ENCODE measurements around the gene BAZ1B. TPM values are rescaled to one million over a fixed set of nuclear protein-coding genes. Genes with fewer than 3 reads are reported as not detected.

The BAZ1B gene
- total RNA-seq, 1 experiment from 2014 or later = 66.3 TPM

GRCh38 chr7:73570977-73571376 is 48.9 kb upstream of the BAZ1B start (continued):
- TF ChIP-seq E2F4 (CRISPR knock-in tag; IDR thresholded peaks at IDR 0.05; ENCODE audit: borderline replicate concordance, low read depth) (no peak), CDX4 (CRISPR knock-in tag; IDR thresholded peaks at IDR 0.05; ENCODE audit: borderline replicate concordance) (no peak), ATF1 (CRISPR knock-in tag; IDR thresholded peaks at IDR 0.05) (no peak), ZNF671 (CRISPR knock-in tag; IDR thresholded peaks at IDR 0.05) (no peak), ESRRA (CRISPR knock-in tag; IDR thresholded peaks at IDR 0.05; ENCODE audit: borderline replicate concordance) (no peak)

- Mint-ChIP-seq H3K4me3 (no peak overlapping the region), H3K27me3 (ENCODE audit: low read depth) (no peaks in the 10 kb centered on the region), H3K36me3 (peaks cover 48% of the 10 kb centered on the region), H3K9me3 (no peaks in the 10 kb centered on the region), H3K4me1 (no peaks in the 10 kb centered on the region), H3K27ac (no peak overlapping the region)
- TF ChIP-seq FOXK1 (CRISPR knock-in tag; IDR thresholded peaks at IDR 0.05) = no peak
- no peak for TF ChIP-seq ZNF281 (CRISPR knock-in tag; IDR thresholded peaks at IDR 0.05)
- TF ChIP-seq CDX4 (CRISPR knock-in tag; IDR thresholded peaks at IDR 0.05; ENCODE audit: borderline replicate concordance) = no peak
- TF ChIP-seq MXD4 (CRISPR knock-in tag; IDR thresholded peaks at IDR 0.05; ENCODE audit: borderline replicate concordance) = no peak
- TF ChIP-seq NFYB (CRISPR knock-in tag; conservative IDR thresholded peaks at IDR 0.05; ENCODE audit: low read depth) = no peak
- no peak for TF ChIP-seq ARID4B (CRISPR knock-in tag; IDR thresholded peaks at IDR 0.05; ENCODE audit: borderline replicate concordance)
- no peak for DNase-seq (ENCODE audit: low spot score)
- no peak for ATAC-seq
- POLR2A ChIA-PET = no interaction called here
- CTCF ChIA-PET = no interaction called here
These were observed 48.4 kb upstream of the BAZ1B start for GRCh38 chr7:73570521-73570920.

- peaks cover 41% of the 10 kb centered on the region for H3K36me3 Mint-ChIP-seq
- H3K4me3 Mint-ChIP-seq = no peak overlapping the region
- peaks cover 8% of the 10 kb centered on the region; the same call in 1 of the 2 replicates for H3K4me1 Mint-ChIP-seq
- CTCF ChIA-PET = no interaction called here
- no peaks in the 10 kb centered on the region for H3K9me3 Mint-ChIP-seq
- H3K27me3 Mint-ChIP-seq (ENCODE audit: low read depth) = no peaks in the 10 kb centered on the region
- no peak overlapping the region for H3K27ac Mint-ChIP-seq
- DNase-seq (ENCODE audit: low spot score) (no peak), ATAC-seq (no peak)
- POLR2A ChIA-PET = no interaction called here
- TF ChIP-seq USF2 (CRISPR knock-in tag; IDR thresholded peaks at IDR 0.05) (no peak), ZNF232 (CRISPR knock-in tag; IDR thresholded peaks at IDR 0.05) (no peak), USF1 (CRISPR knock-in tag; IDR thresholded peaks at IDR 0.05) (no peak)
These were observed 47.0 kb upstream of the BAZ1B start for GRCh38 chr7:73569042-73569608.

All from WTC11 (cell line).